Posterior cingulate gyrus (tissue), 11 donors: ENCODE data around the gene PLXNA3.

Experiments used
- DNase-seq, 10 donors: peaks; one replicate each; pipeline versions ENCODE4 v3.0.0 to v3.0.0-alpha.2; 2020 to 2021; ENCODE audit warnings: mixed read lengths in 3 of 10
- intact Hi-C: fragments of 100-400 bp; cut with DNase I; formaldehyde crosslinking; loops from one replicate; pipeline ENCODE4 v1.15.1; 2023

The PLXNA3 gene

GRCh38 chrX:154458116-154458953 lies at the start of gene PLXNA3:
Gene PLXNA3, plus strand, starts transcription at chrX:154458281. Its CDS starts 1,903 bp downstream, at chrX:154460184.
- peak in 5 of 10 donors; percentile 26 to 91 (median 47) for DNase-seq
- intact Hi-C loops = no loop called here

DNA sequence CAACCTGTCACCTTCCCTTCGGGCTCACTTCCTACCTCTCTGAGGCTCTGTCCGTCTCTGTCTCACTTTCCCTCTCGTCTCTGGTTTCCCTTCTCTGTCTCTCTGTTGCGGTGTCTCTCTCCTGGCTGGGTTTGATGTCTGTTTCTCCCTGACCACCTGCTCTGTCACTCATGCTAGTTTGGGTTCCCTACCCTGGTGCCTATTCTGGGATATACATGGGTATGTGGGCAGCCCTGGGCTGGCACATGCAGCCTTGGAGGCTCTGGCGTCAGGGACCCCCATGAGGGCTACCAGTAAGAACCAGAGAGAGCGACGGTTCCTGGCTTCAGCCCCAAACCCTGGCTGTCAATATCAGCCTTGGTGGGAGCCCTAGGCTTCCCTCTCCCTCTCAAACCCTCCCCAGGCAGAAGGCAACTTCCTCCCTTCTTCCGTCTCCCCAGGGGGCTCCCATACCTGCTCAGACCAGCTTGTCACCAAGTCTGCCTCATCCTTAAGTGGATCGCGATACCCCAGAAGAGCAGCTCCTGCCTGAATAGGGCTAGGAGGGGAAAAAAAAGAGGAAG lies 49.3 kb upstream of the PLXNA3 start:
- no peak for DNase-seq
- intact Hi-C loops = no loop called here

DNA sequence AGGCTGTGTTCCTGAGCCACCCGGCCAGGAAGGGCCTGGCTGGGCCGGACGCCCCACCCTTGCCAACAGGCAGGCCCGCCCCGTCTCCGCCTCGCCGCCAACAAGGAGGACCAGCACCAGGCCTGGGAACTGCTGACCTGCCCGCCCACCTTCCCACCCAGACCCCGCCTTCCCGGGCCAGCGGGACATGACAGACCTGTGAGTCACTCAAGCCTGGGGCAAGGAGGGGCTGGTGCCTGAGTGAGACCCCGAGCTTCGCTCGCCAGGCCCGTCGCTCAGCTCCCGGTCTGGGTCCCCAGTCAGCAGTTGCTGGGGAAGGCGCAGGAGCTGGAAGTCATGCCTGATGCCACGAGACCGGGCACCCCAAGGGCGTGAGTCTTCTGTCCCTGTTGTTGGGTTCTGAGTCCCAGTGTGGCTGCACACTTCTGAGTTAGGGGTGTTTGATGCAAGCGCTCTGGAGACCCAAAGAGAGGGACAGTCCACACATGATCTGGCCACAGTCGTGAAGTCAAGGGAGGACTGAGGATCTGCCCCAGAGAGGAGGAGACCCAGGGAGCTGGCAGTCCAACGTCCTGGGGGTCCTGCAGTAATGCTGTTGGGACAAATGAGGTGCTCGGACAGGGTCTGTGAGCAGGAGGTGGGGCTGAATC lies 48.7 kb upstream of the PLXNA3 start, which contains the start of gene DNASE1L1:
TSS of gene DNASE1L1 (minus strand) at position 33 of the 650 bp plus-strand sequence. CDS start 3,686 bp downstream, outside the sequence.
- intact Hi-C loops = no loop called here
- peak in 3 of 10 donors; percentile 24 to 91 (median 37) for DNase-seq

DNA sequence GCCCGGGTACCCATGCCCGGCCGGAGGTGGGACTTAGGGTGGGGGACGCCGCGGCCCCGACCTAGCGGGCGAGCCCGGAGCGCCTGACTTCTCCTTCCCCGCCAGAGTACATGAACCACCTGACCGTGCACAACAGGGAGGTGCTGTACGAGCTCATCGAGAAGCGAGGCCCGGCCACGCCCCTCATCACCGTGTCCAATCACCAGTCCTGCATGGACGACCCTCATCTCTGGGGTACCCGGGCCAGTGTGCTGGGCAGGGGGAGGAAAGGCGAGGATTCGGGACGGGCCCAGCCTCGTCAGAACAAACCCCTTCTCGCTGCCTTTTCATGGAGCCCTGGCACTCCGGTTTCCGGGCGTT lies 46.1 kb upstream of the PLXNA3 start:
- DNase-seq = peak in 9 of 10 donors; percentile 25 to 94 (median 60)
- intact Hi-C loops = no loop called here

DNA sequence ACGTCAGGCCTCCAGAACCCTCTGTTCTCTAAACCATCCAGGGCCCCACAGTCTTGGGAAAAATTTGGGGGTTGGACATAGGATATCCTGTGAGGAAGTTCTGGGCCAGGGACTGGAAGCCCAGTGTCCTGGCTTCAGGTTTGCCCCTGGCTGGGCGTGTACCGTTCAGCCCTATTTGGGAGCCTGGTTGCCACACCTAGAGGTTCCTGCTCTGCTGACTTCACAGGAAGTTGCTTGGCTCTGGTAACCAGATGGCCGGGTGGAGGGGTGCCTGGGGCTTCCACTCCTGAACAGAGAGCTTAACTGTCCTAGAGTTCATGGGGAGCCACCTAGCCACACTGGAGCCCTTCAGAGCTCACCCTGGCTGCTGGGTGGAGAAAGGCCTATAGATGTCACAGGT lies 45.6 kb upstream of the PLXNA3 start:
- intact Hi-C loops = no loop called here
- DNase-seq = no peak

DNA sequence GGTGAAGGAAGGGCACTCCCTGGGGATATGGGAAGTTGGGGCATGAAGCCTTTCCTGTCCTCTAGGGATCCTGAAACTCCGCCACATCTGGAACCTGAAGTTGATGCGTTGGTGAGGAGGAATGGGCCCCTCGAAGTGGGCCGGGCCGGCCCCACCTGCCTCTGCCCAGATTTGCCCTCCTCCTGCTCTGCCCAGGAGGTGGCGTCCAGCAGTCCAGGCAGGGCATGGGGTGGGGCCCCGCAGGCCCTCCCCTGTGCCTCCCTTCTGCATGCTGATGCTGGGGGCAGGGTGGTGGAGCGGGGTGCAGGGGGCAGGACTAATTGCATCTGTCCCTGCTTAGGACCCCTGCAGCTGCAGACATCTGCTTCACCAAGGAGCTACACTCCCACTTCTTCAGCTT lies 44.9 kb upstream of the PLXNA3 start:
- no peak for DNase-seq
- intact Hi-C loops = no loop called here

DNA sequence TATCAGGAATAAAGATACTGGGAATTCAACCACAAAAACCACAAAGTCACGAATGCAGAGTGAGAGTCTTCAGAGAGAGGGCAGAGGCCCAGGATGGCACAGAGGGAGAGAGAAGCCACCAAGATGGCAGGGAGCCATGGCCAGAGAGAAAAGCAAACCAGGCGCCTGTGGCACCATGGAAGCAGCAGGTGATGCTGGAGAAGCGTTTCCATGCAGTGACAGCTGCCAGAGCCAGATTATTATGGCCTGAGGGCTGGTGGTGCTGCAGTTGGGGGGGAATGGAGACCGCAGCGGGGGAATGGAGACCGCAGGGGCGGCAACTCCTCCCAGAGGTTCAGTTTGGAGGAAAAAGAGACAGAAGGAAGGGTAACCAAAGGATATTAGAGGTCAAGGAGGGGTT lies 40.9 kb upstream of the PLXNA3 start:
- intact Hi-C loops = no loop called here

DNA sequence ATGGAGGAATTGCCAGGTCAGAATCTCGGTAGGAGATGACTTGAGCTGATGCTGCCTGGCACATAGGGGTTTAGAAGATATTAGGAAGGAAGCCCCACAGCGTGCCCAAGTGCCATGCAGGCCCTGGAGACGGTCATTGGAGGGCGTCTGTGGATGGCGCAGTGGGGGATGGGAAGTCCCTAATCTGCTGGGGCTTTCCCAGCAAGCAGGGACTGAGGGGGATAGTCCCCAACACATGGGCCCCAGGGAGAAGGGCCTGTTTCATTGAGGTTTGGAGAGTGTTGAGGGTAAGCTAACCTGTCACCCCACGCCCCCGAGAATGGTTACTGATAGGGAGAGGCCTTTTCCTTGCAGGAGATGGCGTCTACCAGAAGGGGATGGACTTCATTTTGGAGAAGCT lies 38.9 kb upstream of the PLXNA3 start:
- intact Hi-C loops = no loop called here
- no peak for DNase-seq

More for the DNA sequence above, 40.9 kb upstream of the PLXNA3 start:
- no peak for DNase-seq

DNA sequence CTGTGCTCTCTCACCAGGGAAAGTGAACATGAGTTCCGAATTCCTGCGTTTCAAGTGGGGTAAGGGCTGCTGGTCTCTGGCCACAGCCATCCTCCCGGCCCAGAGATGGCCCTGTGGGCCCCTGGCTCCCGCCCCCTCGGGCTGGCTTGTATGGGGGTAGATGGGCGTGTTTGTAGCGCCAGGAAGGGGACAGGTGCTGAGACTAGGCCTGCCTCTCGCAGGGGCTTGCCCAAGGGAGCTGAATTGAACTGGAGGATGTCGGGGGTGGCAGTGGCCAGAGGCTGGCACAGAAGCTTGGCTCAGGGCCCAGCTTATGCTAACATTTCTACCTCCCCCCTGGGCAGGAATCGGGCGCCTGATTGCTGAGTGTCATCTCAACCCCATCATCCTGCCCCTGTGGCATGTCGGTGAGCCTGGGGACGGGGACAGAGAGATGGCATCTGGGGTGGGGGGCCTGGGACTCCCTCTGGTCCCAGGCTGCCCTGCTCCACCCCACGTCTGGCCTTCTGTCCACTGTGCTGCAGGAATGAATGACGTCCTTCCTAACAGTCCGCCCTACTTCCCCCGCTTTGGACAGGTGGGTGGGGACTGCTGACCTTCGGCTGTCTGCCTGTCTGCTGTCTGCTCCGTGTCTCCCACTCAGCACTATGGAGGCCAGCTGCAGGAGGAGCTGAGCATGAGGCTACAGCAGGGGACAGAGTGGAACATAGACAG lies 38.2 kb upstream of the PLXNA3 start:
- no peak for DNase-seq
- intact Hi-C loops = no loop called here

- intact Hi-C loops = no loop called here
- no peak for DNase-seq
Measured at GRCh38 chrX:154420402-154420756, 37.7 kb upstream of the PLXNA3 start.

DNA sequence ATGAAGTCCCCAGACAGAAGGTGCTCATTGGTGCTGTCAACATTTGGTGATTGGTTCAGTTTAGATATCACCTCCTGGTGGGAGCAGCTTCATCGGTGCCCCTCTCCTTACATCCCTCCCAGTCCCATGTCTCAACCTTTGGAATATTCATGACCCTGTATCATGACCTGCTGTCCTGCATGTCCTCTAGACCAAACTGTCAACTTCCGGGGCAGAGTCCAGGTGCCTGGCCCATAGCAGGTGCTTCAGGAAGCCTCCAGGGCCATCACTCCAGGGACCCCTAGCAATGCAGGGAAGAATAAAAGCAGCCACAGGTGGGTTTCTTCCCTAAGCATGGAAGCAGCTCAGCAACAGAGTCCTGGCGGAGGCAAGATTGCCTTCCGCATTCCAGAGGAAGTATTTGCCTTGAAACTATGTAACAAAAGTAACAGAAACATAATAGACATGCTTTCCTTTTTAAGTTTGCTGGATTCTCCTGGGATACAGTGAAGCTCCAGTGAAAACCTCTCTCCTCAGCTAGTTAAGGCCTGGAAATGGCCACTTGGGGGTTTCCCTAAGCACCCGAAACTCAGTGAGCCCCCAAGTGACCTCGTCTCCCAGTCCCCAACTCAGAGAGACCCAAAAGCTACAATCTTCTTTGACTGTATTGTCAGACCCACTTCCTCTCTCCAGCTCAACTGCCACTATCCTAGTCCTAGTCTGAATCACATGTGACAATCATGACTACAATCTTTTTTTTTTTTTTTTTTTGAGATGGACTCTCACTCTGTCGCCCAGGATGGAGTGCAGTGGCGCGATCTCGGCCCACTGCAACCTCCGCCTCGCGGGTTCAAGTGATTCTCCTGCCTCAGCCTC lies 30.9 kb upstream of the PLXNA3 start:
- no peak for DNase-seq
- intact Hi-C loops = no loop called here

DNA sequence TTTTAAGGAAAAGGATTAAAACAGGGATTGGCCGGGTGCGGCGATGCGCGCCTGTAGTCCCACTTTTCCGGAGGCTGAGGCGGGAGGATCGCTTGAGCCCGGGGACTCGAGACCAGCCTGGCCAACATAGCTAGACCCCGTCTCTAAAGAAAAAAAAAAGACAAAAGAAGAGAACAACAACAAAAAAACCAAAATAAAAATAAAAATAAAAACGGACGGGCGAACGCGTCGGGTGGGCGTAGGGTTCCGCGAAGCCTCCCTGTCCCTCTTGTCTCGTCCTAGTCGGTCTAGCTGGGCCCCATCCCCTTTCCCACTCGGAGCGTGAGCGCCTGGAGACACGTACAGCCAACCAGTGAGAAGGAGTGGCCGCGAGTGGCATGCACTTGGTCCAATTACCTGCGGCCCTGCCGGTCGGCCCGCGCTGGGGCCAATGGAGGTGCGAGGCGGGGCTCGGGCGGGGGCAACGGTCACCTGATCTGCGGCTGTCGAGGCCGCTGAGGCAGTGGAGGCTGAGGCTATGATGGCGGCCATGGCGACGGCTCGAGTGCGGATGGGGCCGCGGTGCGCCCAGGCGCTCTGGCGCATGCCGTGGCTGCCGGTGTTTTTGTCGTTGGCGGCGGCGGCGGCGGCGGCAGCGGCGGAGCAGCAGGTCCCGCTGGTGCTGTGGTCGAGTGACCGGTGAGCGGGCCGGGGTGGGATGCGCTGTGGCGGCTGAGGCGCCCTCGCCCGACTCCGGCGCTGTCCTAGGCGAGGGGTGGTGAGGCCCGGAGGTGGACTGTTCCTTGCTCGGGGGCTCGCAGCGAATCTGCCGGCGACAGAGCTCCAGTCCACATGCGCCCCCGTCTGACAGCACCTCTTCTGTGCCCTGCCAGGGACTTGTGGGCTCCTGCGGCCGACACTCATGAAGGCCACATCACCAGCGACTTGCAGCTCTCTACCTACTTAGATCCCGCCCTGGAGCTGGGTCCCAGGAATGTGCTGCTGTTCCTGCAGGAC lies 29.6 kb upstream of the PLXNA3 start, which contains the start of gene ATP6AP1:
TSS of gene ATP6AP1 (plus strand) at position 502 of the 996 bp plus-strand sequence. CDS start at position 518, 16 bp downstream.
- intact Hi-C loops = no loop called here
- peak; percentile 86 to 99 (median 88) for DNase-seq

- intact Hi-C loops = no loop called here
Measured at GRCh38 chrX:154429711-154430110, 28.4 kb upstream of the PLXNA3 start.

GRCh38 chrX:154430479-154430878 lies 27.6 kb upstream of the PLXNA3 start:
- intact Hi-C loops = no loop called here
- no peak for DNase-seq

More at GRCh38 chrX:154429711-154430110, 28.4 kb upstream of the PLXNA3 start:
- no peak for DNase-seq

- intact Hi-C loops = no loop called here
- DNase-seq = no peak
Measured at GRCh38 chrX:154430916-154431315, 27.2 kb upstream of the PLXNA3 start.

GRCh38 chrX:154431341-154431740 lies 26.7 kb upstream of the PLXNA3 start:
- DNase-seq = no peak
- intact Hi-C loops = no loop called here

GRCh38 chrX:154432210-154432609 lies 25.9 kb upstream of the PLXNA3 start:
- DNase-seq = no peak
- intact Hi-C loops = no loop called here

DNA sequence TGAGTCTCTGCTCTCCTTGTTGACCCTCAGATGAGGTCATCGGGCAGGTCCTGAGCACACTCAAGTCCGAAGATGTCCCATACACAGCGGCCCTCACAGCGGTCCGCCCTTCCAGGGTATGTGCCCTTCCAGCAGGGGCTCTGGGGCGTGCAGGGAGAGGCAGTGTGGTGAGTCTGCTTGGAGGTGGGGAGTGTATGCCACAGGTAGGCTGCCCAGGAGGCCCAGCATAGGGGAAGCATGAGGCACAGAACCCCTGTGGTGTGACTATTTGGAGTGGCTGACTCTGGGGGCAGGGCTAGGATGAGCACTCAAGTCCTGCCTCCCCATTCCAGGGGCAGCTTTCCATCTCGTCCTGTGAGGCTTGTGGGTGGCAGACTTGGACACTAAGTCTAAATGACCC lies 24.5 kb upstream of the PLXNA3 start:
- no peak for DNase-seq
- intact Hi-C loops = no loop called here
